Measurements from ENCODE around the gene AFG3L2.

DNA sequence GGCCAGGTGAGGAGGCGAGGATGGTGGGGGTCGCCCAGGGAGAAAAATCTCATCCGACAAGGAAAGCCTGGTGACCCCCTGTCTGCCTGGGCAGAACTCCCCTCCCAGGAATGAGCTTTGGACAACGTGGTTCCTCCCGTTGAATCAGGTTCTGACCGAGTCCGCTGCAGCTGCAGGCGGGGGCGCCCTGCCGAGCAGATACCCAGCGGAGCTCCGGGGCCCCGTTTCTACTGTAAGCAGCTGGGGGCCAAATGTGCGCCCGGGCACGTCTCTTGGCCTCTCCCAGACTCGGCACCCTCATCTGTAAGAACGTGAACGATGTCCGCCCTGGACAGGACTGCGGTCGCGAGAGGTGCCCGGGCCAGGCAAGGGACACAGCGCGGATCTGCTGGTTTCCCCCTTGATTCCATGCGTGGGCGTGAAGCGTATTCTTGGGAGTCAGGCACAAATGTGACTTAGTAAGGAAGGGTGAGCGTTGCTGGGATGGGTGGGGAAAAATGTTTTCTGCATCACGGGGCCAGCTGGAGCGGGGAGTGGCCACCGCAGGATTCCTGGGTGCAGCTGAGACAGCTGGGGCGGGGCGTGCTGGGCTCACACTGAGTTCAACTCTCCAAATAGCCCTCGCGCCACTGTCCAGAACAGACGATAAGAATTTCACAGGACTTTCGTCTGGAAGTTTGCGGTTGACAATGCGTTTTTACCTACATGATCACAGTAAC is 89.2 kb downstream of the AFG3L2 start:
- no peak for TF ChIP-seq POLR2A (IDR thresholded peaks at IDR 0.05)
- TF ChIP-seq, protein P1, sequence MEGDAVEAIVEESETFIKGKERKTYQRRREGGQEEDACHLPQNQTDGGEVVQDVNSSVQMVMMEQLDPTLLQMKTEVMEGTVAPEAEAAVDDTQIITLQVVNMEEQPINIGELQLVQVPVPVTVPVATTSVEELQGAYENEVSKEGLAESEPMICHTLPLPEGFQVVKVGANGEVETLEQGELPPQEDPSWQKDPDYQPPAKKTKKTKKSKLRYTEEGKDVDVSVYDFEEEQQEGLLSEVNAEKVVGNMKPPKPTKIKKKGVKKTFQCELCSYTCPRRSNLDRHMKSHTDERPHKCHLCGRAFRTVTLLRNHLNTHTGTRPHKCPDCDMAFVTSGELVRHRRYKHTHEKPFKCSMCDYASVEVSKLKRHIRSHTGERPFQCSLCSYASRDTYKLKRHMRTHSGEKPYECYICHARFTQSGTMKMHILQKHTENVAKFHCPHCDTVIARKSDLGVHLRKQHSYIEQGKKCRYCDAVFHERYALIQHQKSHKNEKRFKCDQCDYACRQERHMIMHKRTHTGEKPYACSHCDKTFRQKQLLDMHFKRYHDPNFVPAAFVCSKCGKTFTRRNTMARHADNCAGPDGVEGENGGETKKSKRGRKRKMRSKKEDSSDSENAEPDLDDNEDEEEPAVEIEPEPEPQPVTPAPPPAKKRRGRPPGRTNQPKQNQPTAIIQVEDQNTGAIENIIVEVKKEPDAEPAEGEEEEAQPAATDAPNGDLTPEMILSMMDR (IDR thresholded peaks at IDR 0.05 in 8 of 11, conservative IDR thresholded peaks at IDR 0.05 in 3 of 11), result no peak

Measured in spleen (tissue), 7 donors.